Lower lobe of right lung (tissue), 2 donors: Measurements from ENCODE around the gene BID. TPM values are rescaled to one million over a fixed set of nuclear protein-coding genes. Genes with fewer than 3 reads are reported as not detected.
A peak's percentile ranks its signal among the peaks of the same experiment; 100 is the strongest.
"Not testable (repeated sequence)": the region's sequence is repeated elsewhere in the genome, so short reads cannot be mapped to it uniquely, and the experiment has no call there.

Experiments used
- ATAC-seq, 2 donors: fragments of 200-7000 bp; cut with Tn5 transposase; one replicate each; pipeline ENCODE4 v1.9.1; 2020 to 2022; ENCODE audit warnings: mild to moderate bottlenecking in 2 of 2, moderate library complexity in 2 of 2
- DNase-seq: peaks from one replicate; pipeline ENCODE4 v3.0.0-alpha.2; 2020
- H3K27ac ChIP-seq: fragments of 200-600 bp; one replicate; pipeline ENCODE4 v1.8.0; 2022
- H3K27me3 ChIP-seq: fragments of 200-600 bp; one replicate; pipeline ENCODE4 v1.8.0; 2022; ENCODE audit warnings: low read depth
- H3K36me3 ChIP-seq: fragments of 200-600 bp; one replicate; pipeline ENCODE4 v1.8.0; 2022; ENCODE audit warnings: mild to moderate bottlenecking
- H3K4me1 ChIP-seq: fragments of 200-600 bp; one replicate; pipeline ENCODE4 v1.8.0; 2022
- H3K4me3 ChIP-seq: fragments of 200-600 bp; one replicate; pipeline ENCODE4 v1.8.0; 2022; ENCODE audit warnings: mild to moderate bottlenecking
- H3K9me3 ChIP-seq: fragments of 200-600 bp; one replicate; pipeline ENCODE4 v1.8.0; 2022
- intact Hi-C: fragments of 100-400 bp; cut with DNase I; formaldehyde crosslinking; loops from one replicate; pipeline ENCODE4 v1.11.0; 2022
- total RNA-seq: library from RNA; stranded (reverse); fragmentation: NEBNext Ultra II Directional; extraction: Animal tissue kit (Norgen Biotek cat#: 25700); gene quantifications from one replicate; pipeline ENCODE4 v1.2.1, GENCODE V29; 2021
- TF ChIP-seq, protein P1 (sequence below): fragments of 200-600 bp; IDR thresholded peaks from one replicate; pipeline ENCODE4 v1.8.0; 2022; ENCODE audit warnings: antibody characterized with exemption, mild to moderate bottlenecking
- donor health status: DM: no; HTN: yes; CAD: no; lungs with severe emphysema.

Gene BID
- total RNA-seq, 1 donor from 2014 or later: 34.3 TPM

DNA sequence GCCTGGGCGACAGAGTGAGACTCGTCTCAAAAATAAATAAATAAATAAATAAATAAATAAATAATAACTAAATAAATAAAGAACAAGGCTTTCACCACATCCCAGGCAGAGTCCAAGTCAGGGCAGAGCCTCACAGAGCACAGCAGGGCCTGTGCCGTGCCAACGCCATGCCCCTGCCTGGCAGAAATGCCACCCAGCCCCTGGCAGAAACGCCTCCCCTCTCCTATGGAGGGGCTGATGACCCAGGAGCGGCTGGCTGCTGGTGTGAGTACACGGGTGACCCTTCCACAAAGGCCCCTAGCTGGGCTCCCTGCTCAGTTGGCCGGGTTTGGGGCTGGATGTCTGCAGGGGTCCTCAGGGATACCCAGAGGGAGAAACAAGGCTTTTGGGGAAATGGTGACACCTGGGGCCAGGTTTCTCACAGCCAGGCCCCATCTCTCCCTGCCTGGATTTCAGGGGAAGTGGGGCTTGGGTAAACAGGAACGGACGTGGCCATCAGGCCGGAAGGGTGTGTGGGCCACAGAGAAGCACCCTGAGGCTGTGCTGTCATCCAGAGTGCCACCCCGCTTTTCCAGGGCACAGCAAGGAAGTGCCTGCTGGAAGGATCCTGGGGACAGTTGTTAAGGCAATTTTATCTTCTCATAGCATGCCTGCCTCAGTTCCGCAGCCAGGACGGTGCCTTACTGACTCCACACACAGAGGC lies 5.1 kb downstream of the BID start:
- H3K4me3 ChIP-seq: no peak overlapping the region
- DNase-seq: peak; percentile 68
- H3K9me3 ChIP-seq: no peaks in the 10 kb centered on the region
- peak overlapping the region; percentile 36 for H3K27ac ChIP-seq
- ATAC-seq: no peak
- H3K4me1 ChIP-seq: peaks cover 38% of the 10 kb centered on the region
- intact Hi-C loops: no loop called here
- H3K36me3 ChIP-seq: no peaks in the 10 kb centered on the region
- H3K27me3 ChIP-seq: no peaks in the 10 kb centered on the region
- TF ChIP-seq, protein P1, sequence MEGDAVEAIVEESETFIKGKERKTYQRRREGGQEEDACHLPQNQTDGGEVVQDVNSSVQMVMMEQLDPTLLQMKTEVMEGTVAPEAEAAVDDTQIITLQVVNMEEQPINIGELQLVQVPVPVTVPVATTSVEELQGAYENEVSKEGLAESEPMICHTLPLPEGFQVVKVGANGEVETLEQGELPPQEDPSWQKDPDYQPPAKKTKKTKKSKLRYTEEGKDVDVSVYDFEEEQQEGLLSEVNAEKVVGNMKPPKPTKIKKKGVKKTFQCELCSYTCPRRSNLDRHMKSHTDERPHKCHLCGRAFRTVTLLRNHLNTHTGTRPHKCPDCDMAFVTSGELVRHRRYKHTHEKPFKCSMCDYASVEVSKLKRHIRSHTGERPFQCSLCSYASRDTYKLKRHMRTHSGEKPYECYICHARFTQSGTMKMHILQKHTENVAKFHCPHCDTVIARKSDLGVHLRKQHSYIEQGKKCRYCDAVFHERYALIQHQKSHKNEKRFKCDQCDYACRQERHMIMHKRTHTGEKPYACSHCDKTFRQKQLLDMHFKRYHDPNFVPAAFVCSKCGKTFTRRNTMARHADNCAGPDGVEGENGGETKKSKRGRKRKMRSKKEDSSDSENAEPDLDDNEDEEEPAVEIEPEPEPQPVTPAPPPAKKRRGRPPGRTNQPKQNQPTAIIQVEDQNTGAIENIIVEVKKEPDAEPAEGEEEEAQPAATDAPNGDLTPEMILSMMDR: no peak

GRCh38 chr22:17767233-17768065 lies 6.8 kb downstream of the BID start:
- Histone ChIP-seq H3K27me3 (no peaks in the 10 kb centered on the region), H3K4me1 (peaks cover 24% of the 10 kb centered on the region), H3K9me3 (no peaks in the 10 kb centered on the region), H3K27ac (no peak overlapping the region), H3K4me3 (no peak overlapping the region), H3K36me3 (no peaks in the 10 kb centered on the region)
- DNase-seq: no peak
- intact Hi-C loops: no loop called here
- TF ChIP-seq, protein P1: no peak
- no peak for ATAC-seq

DNA sequence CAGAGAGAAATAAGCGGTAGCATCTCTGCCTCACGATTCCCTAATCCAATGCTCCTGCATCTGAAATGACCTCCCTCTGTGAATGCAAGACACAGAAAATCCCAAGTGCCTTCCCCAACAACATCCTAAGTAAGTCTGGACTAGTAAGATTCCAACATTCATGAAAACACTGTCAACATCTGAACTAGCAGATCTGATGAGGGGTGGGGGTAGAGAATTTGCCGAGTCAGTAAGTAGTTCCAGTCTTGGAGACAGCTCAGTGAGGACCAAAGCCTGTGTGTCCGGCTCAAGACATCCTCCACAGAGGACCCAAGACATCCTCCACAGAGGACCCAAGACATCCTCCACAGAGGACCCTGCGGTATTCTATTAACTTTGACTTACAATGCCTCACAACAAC lies 9.4 kb downstream of the BID start:
- H3K27ac ChIP-seq, ATAC-seq, H3K4me1 ChIP-seq, H3K9me3 ChIP-seq, H3K36me3 ChIP-seq, intact Hi-C loops, DNase-seq, H3K27me3 ChIP-seq, H3K4me3 ChIP-seq: not testable (repeated sequence)

GRCh38 chr22:17764036-17764435 lies 10.2 kb downstream of the BID start:
- no peak for ATAC-seq
- TF ChIP-seq, protein P1: no peak
- no peak overlapping the region for H3K4me3 ChIP-seq
- no peak overlapping the region for H3K27ac ChIP-seq
- DNase-seq: no peak
- H3K36me3 ChIP-seq: no peaks in the 10 kb centered on the region
- intact Hi-C loops: no loop called here
- no peaks in the 10 kb centered on the region for H3K9me3 ChIP-seq
- peaks cover 2% of the 10 kb centered on the region for H3K4me1 ChIP-seq
- no peaks in the 10 kb centered on the region for H3K27me3 ChIP-seq

DNA sequence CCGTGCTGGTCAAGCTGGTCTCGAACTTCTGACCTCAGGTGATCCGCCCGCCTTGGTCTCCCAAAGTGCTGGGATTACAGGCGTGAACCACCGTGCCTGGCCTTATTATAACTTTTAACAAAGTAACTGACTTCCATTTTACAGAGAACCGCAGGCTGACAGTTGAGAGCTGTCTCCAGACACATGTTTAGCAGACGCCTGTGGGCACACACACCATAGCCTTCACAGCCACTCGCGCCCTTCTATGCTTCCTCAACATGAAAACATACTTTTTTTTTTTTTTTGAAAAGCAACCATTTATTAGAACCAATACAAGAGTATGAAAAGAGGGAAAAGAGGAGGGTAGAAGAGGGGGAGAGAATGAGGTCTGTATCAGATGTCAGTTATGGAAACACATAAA lies 10.8 kb downstream of the BID start:
- H3K9me3 ChIP-seq, H3K4me1 ChIP-seq, H3K4me3 ChIP-seq, H3K36me3 ChIP-seq, H3K27ac ChIP-seq, ATAC-seq, intact Hi-C loops, H3K27me3 ChIP-seq, DNase-seq: not testable (repeated sequence)

DNA sequence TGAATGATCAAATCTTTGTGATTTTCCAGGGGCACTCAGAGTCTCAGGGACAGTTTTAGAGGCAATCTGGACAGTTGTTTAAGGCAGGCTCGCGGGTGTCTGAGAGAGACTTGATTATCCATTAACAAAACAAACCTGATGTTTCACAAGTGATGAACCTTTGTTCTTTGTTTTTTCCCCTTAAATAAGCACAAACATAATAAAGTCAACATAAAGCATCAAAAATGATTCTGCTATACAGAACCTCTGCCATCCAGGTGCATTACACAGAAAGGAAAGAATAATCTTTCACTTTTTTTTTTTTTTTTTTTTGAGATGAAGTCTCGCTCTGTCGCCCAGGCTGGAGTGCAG lies 13.2 kb downstream of the BID start:
- no peak overlapping the region for H3K4me3 ChIP-seq
- no peak overlapping the region for H3K27ac ChIP-seq
- DNase-seq: no peak
- no peak for ATAC-seq
- TF ChIP-seq, protein P1: no peak
- H3K4me1 ChIP-seq: no peaks in the 10 kb centered on the region
- no peaks in the 10 kb centered on the region for H3K9me3 ChIP-seq
- H3K36me3 ChIP-seq: no peaks in the 10 kb centered on the region
- intact Hi-C loops: no loop called here
- no peaks in the 10 kb centered on the region for H3K27me3 ChIP-seq
